IPS-NIHi7 (cell line): ENCODE measurements around the gene WDR59.
"Not testable (repeated sequence)": the region's sequence is repeated elsewhere in the genome, so short reads cannot be mapped to it uniquely, and the experiment has no call there.

Experiments
- DNase-seq: peaks from one replicate; pipeline ENCODE4 v3.0.0; 2012; ENCODE audit warnings: mixed read lengths; ENCODE audit errors: extremely low spot score

The WDR59 gene

GRCh38 chr16:75011634-75012307, 26.8 kb upstream of the WDR59 start:
- DNase-seq, result no peak

GRCh38 chr16:75010427-75010826, 25.5 kb upstream of the WDR59 start:
- DNase-seq, result no peak

- no peak for DNase-seq
Measured at GRCh38 chr16:75007443-75007842, 22.5 kb upstream of the WDR59 start.

DNA sequence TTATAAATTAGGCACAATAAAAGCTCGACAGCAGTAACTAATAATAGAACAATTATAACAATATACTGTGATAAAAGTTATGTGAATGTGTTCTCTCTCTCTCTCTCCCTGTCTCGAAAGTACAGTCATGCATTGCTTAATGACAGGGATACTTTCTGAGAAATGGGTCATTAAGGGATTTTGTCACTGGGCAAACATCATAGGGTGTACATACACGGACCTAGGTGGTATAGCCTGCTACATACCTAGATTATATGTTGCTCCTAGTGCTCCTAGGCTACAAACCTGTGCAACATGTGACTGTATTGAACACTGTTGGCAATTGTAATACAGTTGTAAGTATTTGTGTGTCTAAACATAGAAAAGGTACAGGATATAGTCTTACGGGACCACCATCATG, 20.8 kb upstream of the WDR59 start:
- DNase-seq, result no peak

GRCh38 chr16:75004460-75004859, 19.5 kb upstream of the WDR59 start:
- no peak for DNase-seq

GRCh38 chr16:75003931-75004330, 19.0 kb upstream of the WDR59 start:
- DNase-seq, result no peak

DNA sequence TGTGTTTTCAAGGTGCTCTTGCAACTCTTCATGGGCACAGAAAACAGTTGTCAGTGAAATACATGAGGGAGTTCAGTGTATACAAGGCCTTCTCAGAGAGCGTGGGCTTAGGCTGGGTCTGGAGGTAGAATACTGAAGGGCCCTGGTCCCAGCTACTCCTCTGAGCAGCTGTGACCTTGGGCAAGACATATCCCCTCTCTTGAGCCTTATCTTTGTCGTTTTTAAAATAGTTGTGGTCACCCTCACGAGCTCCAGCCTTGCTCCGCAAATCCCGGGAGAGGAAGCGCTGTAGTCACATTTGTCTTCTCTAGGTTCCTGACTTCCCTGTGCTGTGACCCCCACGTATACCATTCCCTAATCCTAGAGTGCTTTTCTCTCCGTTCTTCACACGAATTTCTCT, 17.6 kb upstream of the WDR59 start:
- DNase-seq, result no peak

DNA sequence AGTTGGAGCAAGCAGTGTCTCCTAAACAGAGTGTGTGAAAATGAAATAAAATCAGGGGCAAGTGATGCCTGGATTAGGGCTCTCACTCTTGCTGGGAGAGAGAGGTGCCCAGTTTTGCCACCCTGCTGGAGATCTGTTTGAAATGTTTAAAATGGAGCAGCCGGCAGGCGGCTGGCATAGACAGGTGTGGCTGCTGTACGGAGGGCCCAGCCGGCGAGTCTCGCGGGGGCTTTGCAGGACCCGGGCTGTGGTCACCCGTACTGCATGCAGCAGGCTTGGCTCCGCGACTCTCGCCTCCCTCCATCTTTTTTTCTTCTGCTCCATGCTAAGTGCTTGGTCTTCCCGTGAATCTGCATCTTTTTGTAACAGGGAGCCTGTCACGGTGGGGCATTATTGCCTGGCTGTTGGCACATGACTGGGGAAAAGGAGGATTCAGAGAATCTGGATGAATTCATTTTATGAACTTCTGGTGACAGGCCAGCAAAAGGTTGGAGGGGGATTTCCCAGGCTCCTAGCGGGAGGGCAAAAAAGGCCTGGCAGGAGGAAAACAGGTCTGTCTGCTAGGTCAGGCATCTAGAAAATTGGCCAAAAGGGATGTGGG, 15.7 kb upstream of the WDR59 start:
- peak; percentile 33 for DNase-seq

DNA sequence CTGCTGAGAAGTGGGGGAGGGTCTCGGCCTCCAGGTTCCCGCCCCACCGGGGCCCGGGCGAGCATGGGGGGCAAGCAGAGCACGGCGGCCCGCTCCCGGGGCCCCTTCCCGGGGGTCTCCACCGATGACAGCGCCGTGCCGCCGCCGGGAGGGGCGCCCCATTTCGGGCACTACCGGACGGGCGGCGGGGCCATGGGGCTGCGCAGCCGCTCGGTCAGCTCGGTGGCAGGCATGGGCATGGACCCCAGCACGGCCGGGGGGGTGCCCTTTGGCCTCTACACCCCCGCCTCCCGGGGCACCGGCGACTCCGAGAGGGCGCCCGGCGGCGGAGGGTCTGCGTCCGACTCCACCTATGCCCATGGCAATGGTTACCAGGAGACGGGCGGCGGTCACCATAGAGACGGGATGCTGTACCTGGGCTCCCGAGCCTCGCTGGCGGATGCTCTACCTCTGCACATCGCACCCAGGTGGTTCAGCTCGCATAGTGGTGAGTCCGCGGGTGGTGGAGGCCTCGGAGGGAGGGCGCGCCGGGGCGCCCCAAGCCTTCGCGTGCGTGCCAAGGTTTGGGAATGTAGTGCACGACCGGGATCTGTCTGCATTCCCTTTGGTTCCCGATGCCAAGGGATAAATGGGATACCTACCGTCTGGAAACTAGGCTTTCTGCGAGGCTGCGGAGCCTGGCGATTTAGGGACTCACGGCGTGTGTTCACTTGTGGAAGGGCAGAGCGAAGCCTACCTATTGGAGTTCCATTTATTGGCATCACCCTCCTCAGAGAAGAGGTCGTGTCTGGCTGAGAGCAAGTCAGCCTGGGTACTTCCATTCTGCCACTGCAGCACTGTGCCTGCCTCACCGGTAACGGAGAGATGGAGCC, 14.9 kb upstream of the WDR59 start:
- DNase-seq, result peak; percentile 50

DNA sequence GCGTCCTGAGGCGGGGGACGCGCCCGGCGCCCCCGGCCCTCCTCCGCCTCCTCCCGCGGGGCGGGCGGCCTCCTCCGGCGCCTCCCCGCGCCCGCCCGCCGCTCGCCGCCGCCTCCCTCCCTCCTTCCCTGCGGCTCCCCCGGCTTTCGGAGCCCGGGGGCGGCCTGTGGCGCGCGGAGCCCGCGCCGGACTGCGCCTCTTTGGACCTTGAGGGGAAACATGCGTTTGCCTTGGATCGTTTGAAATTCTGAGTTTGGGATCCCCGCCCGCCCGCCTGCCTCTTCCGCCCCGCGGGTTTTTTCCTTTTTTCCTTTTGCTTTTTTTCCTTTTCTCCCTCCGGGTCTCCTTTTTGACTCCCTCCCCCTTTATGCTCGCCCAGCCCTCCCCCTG, 14.3 kb upstream of the WDR59 start:
- DNase-seq, result peak; percentile 51

DNA sequence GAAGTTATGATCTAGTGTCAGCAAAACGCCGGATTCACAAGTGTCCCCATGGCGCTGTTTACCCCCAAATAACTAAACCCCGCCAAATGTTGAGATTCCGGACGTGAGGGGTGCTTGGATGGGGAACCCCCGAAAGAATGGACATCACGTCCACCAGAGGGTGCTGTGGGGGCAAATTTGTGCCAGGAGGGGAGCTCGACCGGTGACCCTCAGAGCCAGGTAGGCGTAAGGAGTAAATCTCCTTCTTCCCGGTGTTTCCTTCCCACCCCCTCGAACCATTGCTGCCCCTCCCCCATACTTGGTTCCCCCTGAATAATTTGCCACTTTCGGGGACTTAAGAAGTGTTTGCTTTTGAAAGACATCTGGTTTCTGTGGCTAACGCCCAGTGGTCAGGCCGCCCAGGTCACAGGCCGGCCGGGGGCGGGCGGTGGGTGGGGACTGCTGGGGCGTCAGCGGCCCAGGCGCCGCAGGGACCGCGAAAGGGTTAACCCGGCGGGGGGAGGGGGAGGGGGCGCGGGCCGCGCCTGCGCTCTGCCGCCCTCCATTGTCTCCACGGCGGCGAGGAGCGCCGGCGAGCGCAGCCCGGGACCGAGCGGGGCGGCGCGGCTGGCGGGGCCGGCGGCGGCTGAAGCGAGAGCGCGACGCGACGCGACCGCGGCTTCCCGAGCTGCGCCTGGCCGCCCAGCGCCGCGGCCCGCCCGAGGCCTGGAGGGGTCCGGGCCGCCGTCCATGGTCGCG, 13.7 kb upstream of the WDR59 start, which contains the start of gene ZNRF1:
Gene ZNRF1 (plus strand): TSS at position 544 of the 738 bp plus-strand sequence. CDS start 648 bp downstream, outside the sequence.
- DNase-seq, result peak; percentile 90

DNA sequence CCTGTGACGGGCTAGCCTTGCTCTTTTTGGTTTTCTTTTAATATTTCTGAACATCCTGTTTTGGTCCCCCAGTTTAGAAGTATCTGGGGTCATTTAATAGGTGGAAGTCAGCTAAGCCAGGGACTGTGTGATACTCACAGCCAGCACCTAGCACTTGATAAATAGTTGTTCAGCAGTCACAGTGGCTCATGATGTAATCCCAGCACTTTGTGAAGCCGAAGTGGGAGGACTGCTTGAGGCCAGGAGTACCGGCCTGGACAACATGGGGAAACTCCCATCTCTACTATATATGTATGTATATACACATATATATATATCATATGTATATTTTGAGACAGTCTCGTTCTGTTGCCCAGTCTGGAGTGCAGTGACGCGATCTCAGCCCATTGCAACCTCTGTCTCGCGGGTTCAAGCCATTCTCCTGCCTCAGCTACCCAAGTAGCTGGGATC, 12.1 kb upstream of the WDR59 start:
- no peak for DNase-seq

DNA sequence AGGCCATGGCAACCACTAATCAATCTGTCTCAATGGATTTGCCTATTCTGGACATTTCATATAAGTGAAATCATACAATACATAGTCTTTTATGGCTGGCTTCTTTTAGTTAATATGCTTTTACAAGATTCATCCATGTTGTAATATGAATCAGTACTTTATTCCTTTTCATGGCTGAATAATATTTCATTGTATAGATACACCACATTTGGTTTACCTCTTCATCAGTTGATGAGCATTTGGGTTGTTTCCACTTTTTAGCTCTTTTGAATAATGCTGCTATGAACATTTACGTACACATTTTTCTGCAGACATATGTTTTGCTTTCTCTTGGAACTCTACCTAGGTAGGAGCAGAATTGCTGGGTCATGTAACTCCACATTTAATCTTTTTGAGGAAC, 11.1 kb upstream of the WDR59 start:
- DNase-seq, result no peak

DNA sequence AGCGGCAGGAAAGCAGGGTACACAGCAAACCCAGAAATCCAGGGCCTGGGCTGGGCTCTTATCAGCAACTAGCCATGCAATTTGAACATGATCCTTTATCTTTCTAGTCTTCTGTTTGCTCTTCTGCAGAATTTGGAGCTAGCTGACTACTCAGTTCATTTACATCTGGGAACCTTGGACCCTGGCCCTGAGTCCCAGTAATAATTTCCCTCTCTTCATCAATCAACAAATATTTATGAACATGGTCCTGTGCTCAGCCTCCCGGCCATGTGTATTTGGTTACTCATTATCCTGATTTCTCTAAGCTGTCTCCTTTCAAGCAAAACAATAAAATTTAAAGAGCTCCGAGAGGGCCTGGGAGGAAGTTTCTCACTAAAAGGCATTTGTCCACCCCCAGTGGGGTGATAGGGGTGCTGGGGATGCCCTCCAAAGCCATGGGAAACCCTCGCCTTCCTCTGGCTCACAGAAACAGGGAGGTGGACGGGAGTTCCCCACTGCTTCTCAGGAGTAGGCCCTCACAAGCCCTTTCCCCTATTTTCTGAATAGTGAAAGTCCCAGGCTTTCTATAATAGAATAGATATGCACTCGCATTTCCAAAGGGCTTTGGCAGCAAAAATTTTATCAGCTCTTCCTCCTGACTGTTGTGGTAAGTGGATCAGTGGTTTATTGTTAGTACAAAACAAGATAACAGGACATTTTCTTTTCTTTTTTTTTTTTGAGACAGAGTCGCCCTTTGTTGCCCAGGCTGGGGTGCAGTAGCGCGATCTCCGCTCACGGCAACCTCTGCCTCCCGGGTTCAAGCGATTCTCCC, 6.9 kb upstream of the WDR59 start:
- DNase-seq, result no peak

DNA sequence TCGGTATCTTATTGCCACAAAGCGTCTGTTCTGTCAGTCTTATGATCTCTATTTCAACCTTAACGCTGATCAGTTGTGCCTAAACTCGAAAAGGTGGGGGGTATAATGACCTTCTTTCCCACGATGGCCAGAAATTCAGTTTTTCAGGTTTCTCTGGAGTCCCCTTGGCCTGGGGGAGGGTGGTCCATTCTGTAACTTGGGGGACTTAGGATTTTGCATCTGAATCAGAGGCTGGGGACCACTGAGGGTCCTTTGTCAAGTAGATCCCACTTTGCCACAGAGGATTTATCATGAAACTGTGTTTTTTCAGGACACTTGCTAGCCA, 6.3 kb upstream of the WDR59 start:
- no peak for DNase-seq

- DNase-seq, result no peak
Measured at GRCh38 chr16:74990832-74991231, 5.9 kb upstream of the WDR59 start.

- DNase-seq, result not testable (repeated sequence)
Measured at GRCh38 chr16:74989864-74990263, 4.9 kb upstream of the WDR59 start.

GRCh38 chr16:74987027-74987681, 2.2 kb upstream of the WDR59 start:
- DNase-seq, result no peak

- no peak for DNase-seq
Measured at GRCh38 chr16:74984194-74984528, 762 bp downstream of the WDR59 start.

DNA sequence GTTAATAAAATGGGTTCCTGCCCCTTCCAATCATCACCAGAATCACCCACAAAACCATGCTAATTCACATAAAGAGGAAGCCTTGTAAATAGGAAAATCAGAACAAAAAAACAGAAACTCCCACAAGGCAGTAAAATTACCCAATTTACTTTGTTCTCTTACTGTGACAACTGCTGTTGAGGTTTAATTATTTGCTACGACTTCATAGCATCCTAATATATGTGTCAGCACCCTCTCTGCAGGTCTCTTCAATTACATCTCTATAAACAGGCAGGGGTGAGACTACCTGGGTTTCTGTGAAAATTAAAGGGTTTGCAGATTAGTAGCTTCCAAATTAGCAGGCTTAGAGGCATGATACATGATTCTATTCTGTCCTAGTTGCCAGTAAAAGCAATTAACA, 2.7 kb downstream of the WDR59 start:
- DNase-seq, result no peak

GRCh38 chr16:74975591-74975990, 9.3 kb downstream of the WDR59 start:
- no peak for DNase-seq
